ENCODE results near the gene NPTX1. TPM values are rescaled to one million over a fixed set of nuclear protein-coding genes. Genes with fewer than 3 reads are reported as not detected.

The NPTX1 gene
- total and polyA plus RNA-seq, 2 of the 13 experiments (the other 11 are each of a cell fraction or from before 2014, with no cell fraction given) = 0.01 TPM; not detected in 1

DNA sequence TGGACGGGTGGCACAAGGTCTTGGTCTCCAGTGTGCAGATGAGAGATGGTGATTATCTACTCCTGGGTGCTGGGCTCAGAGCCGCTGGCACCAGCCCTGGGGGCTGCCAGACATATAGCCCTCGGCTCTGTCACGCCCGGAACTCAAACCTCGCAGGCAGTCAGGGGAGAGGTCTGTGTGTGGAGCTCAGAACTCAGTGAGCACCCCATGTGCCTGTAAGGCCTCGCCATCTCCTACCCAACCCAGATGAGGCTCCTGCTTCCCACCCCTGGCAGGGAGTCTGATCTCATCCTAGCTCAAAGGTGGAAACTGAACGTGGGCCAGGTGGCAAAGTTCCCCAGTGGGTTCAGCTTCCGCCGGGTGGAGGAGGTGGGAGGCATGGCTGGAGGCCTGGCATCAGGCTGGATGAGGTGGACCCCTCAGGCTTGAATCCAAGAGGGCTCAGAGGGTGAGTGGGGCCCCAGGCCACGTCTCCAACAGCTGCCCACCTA lies 22.6 kb upstream of the NPTX1 start (continued):
- TF ChIP-seq, protein P1, sequence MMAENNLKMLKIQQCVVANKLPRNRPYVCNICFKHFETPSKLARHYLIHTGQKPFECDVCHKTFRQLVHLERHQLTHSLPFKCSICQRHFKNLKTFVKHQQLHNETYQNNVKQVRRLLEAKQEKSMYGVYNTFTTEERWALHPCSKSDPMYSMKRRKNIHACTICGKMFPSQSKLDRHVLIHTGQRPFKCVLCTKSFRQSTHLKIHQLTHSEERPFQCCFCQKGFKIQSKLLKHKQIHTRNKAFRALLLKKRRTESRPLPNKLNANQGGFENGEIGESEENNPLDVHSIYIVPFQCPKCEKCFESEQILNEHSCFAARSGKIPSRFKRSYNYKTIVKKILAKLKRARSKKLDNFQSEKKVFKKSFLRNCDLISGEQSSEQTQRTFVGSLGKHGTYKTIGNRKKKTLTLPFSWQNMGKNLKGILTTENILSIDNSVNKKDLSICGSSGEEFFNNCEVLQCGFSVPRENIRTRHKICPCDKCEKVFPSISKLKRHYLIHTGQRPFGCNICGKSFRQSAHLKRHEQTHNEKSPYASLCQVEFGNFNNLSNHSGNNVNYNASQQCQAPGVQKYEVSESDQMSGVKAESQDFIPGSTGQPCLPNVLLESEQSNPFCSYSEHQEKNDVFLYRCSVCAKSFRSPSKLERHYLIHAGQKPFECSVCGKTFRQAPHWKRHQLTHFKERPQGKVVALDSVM (CRISPR knock-in tag; IDR thresholded peaks at IDR 0.05) = no peak
- TF ChIP-seq ZNF572 (CRISPR knock-in tag; IDR thresholded peaks at IDR 0.05) (no peak), ERF (CRISPR knock-in tag; IDR thresholded peaks at IDR 0.05) (no peak), SOX13 (IDR thresholded peaks at IDR 0.05) (no peak), SOX13 (CRISPR knock-in tag; conservative IDR thresholded peaks at IDR 0.05 in 1 of 2, IDR thresholded peaks at IDR 0.05 in 1 of 2) (no peak), ZNF337 (CRISPR knock-in tag; IDR thresholded peaks at IDR 0.05; ENCODE audit: borderline replicate concordance, low read depth) (0 out of 2 replicates have a peak, but pooled peaks have one; percentile 52), PREB (CRISPR knock-in tag; IDR thresholded peaks at IDR 0.05) (0 out of 2 replicates have a peak, but pooled peaks have one; percentile 39), ZNF510 (CRISPR knock-in tag; IDR thresholded peaks at IDR 0.05; ENCODE audit: low read depth) (no peak), GABPB1 (CRISPR knock-in tag; IDR thresholded peaks at IDR 0.05) (no peak; the same call in 1 of the 2 replicates), SALL2 (CRISPR knock-in tag; IDR thresholded peaks at IDR 0.05) (0 out of 2 replicates have a peak, but pooled peaks have one; percentile 33), FLYWCH1 (CRISPR knock-in tag; IDR thresholded peaks at IDR 0.05) (no peak), CERS6 (CRISPR knock-in tag; IDR thresholded peaks at IDR 0.05) (0 out of 2 replicates have a peak, but pooled peaks have one; percentile 35), KLF13 (CRISPR knock-in tag; IDR thresholded peaks at IDR 0.05) (0 out of 2 replicates have a peak, but pooled peaks have one; percentile 3), LBX2 (CRISPR knock-in tag; IDR thresholded peaks at IDR 0.05; ENCODE audit: borderline replicate concordance) (0 out of 2 replicates have a peak, but pooled peaks have one; percentile 10), ZNF563 (CRISPR knock-in tag; IDR thresholded peaks at IDR 0.05) (no peak), ZNF616 (CRISPR knock-in tag; IDR thresholded peaks at IDR 0.05; ENCODE audit: low read depth) (no peak), ZNF3 (CRISPR knock-in tag; IDR thresholded peaks at IDR 0.05) (no peak), NFYC (CRISPR knock-in tag; IDR thresholded peaks at IDR 0.05) (no peak), MAX (IDR thresholded peaks at IDR 0.05) (0 out of 2 replicates have a peak, but pooled peaks have one; percentile 2)
- TF ChIP-seq, protein P2, sequence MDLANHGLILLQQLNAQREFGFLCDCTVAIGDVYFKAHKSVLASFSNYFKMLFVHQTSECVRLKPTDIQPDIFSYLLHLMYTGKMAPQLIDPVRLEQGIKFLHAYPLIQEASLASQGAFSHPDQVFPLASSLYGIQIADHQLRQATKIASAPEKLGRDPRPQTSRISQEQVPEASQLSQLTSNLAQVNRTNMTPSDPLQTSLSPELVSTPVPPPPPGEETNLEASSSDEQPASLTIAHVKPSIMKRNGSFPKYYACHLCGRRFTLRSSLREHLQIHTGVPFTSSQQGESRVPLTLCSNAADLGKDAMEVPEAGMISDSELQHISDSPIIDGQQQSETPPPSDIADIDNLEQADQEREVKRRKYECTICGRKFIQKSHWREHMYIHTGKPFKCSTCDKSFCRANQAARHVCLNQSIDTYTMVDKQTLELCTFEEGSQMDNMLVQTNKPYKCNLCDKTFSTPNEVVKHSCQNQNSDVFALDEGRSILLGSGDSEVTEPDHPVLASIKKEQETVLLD (CRISPR knock-in tag; IDR thresholded peaks at IDR 0.05; ENCODE audit: low read depth) = no peak
- TF ChIP-seq, protein P3, sequence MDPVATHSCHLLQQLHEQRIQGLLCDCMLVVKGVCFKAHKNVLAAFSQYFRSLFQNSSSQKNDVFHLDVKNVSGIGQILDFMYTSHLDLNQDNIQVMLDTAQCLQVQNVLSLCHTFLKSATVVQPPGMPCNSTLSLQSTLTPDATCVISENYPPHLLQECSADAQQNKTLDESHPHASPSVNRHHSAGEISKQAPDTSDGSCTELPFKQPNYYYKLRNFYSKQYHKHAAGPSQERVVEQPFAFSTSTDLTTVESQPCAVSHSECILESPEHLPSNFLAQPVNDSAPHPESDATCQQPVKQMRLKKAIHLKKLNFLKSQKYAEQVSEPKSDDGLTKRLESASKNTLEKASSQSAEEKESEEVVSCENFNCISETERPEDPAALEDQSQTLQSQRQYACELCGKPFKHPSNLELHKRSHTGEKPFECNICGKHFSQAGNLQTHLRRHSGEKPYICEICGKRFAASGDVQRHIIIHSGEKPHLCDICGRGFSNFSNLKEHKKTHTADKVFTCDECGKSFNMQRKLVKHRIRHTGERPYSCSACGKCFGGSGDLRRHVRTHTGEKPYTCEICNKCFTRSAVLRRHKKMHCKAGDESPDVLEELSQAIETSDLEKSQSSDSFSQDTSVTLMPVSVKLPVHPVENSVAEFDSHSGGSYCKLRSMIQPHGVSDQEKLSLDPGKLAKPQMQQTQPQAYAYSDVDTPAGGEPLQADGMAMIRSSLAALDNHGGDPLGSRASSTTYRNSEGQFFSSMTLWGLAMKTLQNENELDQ (CRISPR knock-in tag; IDR thresholded peaks at IDR 0.05; ENCODE audit: borderline replicate concordance) = 0 out of 2 replicates have a peak, but pooled peaks have one; percentile 29
